Measurements from ENCODE around the gene EQTN.

GRCh38 chr9:27341545-27342294 lies 44.8 kb upstream of the EQTN start:
- no peak for TF ChIP-seq POLR2A (IDR thresholded peaks at IDR 0.05; ENCODE audit: low read length)
- no peak for TF ChIP-seq GATA1 (IDR thresholded peaks at IDR 0.05; ENCODE audit: low read depth, low read length)
